GM12873 (cell line): Measurements from ENCODE around the gene PPP4R4.

ENCODE experiments used
- TF ChIP-seq, protein P1 (sequence below): IDR thresholded peaks from 2 replicates; pipeline ENCODE4 v1.5.1; 2012; ENCODE audit warnings: low read depth, mild to moderate bottlenecking, moderate library complexity, low read length, control low read depth; ENCODE audit not compliant: insufficient read depth; ENCODE audit errors: missing control alignments

Gene PPP4R4, protein sequence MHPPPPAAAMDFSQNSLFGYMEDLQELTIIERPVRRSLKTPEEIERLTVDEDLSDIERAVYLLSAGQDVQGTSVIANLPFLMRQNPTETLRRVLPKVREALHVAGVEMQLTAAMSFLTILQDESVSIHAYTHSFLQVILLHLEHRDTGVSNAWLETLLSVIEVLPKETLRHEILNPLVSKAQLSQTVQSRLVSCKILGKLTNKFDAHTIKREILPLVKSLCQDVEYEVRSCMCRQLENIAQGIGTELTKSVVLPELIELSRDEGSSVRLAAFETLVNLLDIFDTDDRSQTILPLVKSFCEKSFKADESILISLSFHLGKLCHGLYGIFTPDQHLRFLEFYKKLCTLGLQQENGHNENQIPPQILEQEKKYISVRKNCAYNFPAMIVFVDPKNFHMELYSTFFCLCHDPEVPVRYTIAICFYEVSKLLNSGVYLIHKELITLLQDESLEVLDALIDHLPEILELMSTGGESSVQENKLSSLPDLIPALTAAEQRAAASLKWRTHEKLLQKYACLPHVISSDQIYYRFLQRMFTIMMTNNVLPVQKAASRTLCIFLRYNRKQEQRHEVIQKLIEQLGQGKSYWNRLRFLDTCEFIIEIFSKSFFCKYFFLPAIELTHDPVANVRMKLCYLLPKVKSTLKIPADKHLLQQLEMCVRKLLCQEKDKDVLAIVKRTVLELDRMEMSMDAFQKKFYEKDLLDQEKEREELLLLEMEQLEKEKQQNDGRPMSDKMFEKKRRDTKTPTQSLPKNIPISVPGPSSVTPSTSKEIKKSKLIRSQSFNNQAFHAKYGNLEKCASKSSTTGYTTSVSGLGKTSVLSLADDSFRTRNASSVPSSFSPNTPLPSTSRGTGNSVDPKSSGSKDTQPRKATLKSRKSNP

DNA sequence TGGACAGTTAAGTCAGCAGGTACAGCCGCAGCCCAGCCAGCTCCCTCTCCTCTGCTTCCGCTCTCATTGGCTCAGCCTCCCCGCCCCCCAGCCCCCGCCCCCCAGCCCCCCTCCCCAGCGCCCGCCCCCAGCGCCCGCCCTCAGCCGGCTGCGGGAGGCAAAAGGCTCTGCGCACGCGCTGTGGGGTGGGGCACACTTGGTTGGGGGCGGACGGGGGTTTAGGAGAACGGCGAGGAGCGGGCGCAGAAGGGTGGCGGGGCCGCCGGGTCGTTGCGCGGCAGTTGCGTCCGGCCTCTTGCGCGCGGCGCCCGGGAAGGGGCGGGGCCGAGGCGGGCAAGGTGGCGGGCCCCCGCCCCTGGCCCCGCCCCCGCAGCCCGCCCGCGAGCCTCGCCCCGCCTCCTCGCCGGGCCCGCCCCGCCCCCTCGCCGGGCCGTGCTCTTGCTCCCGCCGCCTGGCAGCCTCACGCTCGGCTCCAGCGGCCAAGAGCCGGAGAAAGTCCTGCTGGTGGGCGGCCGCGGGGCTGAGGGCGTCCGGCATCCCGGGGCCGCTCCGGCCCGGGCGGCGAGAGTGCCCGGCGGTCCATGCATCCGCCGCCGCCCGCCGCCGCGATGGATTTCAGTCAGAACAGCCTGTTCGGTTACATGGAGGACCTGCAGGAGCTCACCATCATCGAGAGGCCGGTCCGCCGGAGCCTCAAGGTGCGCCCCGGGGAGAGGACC is at the start of gene PPP4R4:
Gene PPP4R4, plus strand, starts transcription at position 438 of the 719 bp plus-strand sequence. Its CDS starts 144 bp downstream, at position 582.
- TF ChIP-seq, protein P1, sequence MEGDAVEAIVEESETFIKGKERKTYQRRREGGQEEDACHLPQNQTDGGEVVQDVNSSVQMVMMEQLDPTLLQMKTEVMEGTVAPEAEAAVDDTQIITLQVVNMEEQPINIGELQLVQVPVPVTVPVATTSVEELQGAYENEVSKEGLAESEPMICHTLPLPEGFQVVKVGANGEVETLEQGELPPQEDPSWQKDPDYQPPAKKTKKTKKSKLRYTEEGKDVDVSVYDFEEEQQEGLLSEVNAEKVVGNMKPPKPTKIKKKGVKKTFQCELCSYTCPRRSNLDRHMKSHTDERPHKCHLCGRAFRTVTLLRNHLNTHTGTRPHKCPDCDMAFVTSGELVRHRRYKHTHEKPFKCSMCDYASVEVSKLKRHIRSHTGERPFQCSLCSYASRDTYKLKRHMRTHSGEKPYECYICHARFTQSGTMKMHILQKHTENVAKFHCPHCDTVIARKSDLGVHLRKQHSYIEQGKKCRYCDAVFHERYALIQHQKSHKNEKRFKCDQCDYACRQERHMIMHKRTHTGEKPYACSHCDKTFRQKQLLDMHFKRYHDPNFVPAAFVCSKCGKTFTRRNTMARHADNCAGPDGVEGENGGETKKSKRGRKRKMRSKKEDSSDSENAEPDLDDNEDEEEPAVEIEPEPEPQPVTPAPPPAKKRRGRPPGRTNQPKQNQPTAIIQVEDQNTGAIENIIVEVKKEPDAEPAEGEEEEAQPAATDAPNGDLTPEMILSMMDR = no peak

DNA sequence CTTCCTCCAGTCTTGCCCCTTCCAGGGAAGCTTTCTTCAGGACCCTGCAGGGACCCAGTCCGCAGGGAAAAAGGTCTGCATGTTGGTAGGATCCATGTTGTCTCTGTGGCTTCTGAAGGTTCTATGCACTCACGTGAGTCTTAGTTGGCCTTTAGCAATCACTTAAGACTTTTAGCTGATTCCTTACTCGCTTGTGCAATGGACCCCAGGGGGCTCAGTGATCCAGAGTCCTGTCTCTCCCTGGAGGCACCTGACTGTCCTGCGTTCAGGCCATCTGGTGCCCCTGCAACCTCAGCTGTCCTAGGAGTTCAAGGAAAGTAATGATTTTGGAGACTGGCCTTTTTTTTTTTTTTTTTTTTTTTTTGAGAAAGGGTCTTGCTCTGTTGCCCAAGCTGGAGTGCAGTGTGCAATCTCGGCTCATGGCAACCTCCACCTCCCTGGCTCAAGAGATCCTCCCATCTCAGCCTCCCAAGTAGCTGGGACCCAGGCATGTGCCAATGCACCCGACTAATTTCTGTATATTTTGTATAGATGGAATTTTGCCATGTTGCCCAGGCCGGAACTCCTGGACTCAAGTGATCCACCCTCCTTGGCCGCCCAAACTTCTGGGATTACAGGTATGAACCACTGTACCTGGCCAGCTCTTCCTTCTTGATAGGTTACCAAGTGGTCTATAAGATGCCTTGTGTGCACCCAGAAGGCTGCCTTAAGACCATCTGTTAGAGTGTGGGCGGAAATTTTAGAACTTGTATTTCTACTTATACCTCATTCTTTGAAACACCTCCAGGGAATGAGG is 49.3 kb upstream of the PPP4R4 start:
- TF ChIP-seq, protein P1 = no peak

DNA sequence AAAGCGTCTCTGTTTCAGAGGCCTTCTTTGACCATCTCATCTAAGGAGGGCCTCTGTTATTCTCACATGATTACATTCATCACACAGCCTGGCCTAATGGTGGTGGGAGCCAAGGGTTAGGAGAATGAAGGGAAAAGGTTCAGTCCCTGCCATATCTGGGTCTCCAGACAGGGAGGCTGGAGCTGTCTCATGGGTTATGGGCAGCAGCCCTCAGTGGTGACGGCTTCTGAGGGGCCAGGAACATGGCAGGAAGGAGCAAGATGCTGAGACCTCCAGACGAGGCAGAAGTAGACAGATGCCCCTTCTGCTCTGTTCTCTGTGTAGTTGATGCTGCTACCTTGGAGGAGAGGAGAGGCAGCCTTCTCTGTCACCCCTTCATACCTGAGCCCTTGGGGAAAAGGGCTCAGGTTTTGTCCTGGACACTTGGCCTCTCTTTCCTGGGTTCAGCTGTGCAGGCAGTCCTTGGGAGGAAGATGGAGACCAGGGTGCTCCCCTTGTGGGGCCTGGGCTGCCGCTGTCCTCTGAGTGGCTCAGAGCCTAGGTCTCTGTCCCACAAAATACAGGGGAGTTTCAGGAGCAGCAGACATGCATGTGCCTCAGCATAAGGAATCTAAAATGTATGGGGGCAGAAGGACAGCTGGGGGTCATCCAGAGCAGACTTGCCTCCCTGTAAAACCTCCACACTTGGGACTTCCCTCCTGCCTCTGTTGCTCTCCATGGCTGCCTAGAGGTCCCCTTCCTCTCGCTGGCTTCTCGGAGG is 48.3 kb upstream of the PPP4R4 start:
- TF ChIP-seq, protein P1 = no peak

DNA sequence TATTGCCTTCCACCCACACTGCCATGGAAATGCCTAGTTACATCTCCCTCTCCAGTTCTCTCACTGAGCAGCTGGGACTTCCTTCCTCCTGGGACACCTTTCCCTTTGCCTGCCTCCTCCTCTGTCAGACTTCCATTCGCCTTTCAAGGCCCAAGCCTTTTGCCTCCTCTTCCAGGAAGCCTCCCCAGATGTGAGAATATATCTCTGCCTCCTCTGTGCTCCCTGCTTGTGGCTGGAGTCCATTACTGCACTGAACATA is 47.8 kb upstream of the PPP4R4 start:
- TF ChIP-seq, protein P1 = no peak

DNA sequence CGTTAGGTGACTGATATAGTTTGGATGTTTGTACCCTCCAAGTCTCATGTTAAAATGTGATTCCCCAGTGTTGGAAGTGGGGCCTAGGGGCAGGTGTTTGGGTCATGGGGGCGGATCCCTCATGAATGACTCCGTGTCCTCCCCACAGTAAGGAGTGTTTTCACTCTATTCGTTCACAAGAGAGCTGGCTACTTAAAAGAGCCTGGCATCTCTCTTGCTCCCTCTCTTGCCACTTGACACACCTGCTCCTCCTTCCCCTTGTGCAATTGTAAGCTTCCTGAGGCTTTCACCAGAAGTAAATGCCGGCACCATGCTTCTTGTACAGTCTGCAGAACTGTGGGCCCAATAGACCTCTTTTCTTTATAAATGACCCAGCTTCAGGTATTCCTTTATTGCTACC is 47.3 kb upstream of the PPP4R4 start:
- TF ChIP-seq, protein P1 = no peak

DNA sequence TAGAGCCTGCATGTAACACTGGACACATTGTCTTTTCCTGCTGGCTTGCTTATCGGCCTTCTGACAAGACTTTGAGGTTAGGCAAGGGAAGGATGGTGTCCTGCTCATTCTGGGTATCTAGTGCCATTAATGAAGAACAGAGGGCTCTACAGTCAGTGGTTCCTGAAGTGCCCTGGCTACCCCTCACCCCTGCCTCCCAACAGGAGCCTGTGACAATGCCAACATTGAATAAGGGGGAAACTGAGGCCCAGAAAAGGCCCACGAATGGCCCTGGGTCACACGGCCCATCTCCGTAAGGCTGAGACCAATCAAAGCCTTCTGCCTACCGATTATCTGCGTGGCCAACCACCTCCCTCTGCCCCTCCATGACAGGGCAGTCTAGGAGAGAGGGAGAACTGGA is 46.8 kb upstream of the PPP4R4 start:
- TF ChIP-seq, protein P1 = no peak
